A549 treated with ZK216348 at 1 μM for 4 hours (cell line): ENCODE data around the gene KCNC1. TPM values are rescaled to one million over a fixed set of nuclear protein-coding genes. Genes with fewer than 3 reads are reported as not detected.

Experiments
- total RNA-seq: library from RNA; stranded (reverse); fragments of 200-300 nt; extraction: Qiagen RNA extraction; gene quantifications from 5 replicates; pipeline ENCODE4 v1.2.3, GENCODE V29; 2022; ENCODE audit warnings: low read depth

Gene KCNC1
- total RNA-seq: 0.06 to 0.11 TPM (median 0.09 TPM) in 5 replicates

GRCh38 chr11:17734418-17734911, at the start of gene KCNC1:
KCNC1 (plus strand) TSS chr11:17734781; CDS start chr11:17736003, 1,222 bp downstream.

GRCh38 chr11:17719028-17719937, 15.3 kb upstream of the KCNC1 start, which contains the start of gene MYOD1:
MYOD1 (plus strand) TSS chr11:17719571; CDS start chr11:17719783, 212 bp downstream.

Other genes with a start within 250 kb of the KCNC1 start
- gene USH1C, start 190.4 kb upstream of the KCNC1 start, total RNA-seq: 0.87 to 1.6 TPM (median 1.3 TPM) in 5 replicates
- gene OTOG, start 187.5 kb upstream of the KCNC1 start, total RNA-seq: not detected in 5 replicates
- gene MYOD1, start 15.2 kb upstream of the KCNC1 start, total RNA-seq: not detected in 5 replicates